Measurements from ENCODE around the gene NCOA1.
"Not testable (repeated sequence)": the region's sequence is repeated elsewhere in the genome, so short reads cannot be mapped to it uniquely, and the experiment has no call there.

NCOA1 gene

DNA sequence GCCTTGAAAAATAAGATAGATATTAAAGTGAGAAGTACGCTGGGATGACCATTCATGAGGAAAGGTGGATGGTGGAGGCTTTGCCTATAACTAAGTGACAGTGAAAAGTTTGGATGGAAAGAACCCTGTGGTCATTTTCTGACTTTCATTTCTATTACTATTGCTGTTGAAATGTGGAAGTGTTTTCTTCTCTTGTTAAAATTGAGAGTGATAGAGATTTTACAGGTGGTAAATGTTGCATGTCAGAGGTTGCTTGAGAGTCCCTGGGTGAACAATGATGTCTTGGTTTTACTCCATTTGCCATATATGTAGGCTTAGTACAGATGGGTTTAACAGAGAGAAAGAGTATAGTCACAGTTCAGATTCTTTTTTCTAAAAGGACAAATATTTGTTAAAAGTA, 18.4 kb downstream of the NCOA1 start:
- no peak for FAIRE-seq

GRCh38 chr2:24509840-24510239, 18.8 kb downstream of the NCOA1 start:
- FAIRE-seq: no peak

- no peak for FAIRE-seq
These were observed 19.7 kb downstream of the NCOA1 start for GRCh38 chr2:24510771-24511170.

DNA sequence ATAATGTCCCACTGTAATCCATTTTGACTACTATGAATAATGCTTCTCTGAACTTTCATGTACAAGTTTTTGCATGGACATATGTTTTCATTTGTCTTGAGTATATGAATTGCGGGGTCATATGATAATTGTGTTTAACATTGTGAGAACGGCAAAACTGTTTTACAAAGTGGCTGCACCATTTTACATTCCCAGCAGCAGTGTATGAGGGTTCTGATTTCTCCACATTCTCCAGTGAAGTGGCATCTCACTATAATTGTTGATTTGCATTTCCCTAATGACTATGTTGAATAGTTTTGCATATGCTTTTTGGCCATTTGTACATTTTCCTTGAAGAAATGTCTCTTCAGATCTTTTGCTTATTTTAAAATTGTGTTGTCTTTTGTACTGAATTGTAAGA, 20.1 kb downstream of the NCOA1 start:
- no peak for FAIRE-seq

DNA sequence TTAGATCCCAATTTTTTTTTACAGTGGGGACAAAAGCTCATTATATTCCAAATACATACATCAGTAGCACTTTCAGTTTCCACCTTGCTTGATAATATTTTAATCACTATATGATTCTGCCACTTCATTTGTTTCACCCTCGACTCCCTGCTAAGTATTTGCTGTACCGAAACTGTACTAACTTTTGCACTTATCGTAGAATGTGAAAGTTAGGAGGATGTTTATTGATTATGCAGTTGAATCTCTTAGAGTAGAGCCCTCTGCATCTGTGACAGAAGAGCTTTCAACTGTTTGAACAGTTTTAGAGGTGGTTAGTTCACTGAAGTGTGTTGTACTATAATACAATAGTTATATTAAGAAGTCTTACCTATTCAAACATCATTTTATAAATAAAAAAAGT, 20.8 kb downstream of the NCOA1 start:
- no peak for FAIRE-seq

DNA sequence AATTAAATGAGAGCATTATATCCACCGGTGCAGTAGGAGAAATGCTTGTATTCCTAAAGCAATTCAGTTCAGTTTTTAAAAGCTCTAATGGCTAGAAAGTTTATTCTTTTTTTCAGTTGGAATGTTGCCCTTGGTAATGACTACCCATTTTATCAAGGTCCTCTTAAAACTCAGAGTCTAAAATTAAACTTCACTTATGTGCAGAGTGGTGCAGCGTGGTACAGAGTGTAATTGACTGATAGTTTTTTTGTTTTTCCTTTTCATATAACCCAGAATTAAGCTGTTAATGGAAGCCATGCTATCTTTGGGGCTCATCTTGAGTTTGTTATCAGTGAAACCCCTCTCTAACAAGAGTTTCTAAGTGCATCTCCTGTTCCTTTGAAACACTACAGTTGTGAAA, 21.4 kb downstream of the NCOA1 start:
- FAIRE-seq: no peak

DNA sequence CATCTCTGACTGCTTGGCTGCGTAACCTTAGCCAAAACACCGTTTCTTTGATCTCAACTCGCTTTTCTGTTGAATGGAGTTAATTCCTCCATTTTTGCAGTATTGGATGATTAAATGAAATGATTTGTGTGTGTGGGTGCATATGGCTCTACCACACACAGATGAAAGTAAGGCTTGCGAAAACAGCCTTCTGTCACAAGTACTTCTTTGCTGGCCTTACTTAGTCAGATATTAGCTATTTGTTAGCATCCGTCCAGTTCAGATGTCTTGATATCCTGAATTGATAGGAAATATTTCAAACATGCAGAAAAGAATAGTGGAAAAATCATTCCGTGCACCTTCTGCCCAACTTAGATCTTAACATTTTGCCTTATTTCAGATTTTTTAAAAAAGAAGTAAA, 21.8 kb downstream of the NCOA1 start:
- no peak for FAIRE-seq

GRCh38 chr2:24513281-24514071, 22.4 kb downstream of the NCOA1 start:
- no peak for FAIRE-seq

GRCh38 chr2:24514820-24515219, 23.8 kb downstream of the NCOA1 start:
- no peak for FAIRE-seq

GRCh38 chr2:24515335-24515734, 24.3 kb downstream of the NCOA1 start:
- FAIRE-seq: no peak

- no peak for FAIRE-seq
These were observed 24.8 kb downstream of the NCOA1 start for GRCh38 chr2:24515831-24516230.

- no peak for FAIRE-seq
These were observed 26.2 kb downstream of the NCOA1 start for GRCh38 chr2:24517247-24517646.

GRCh38 chr2:24520175-24520574, 29.1 kb downstream of the NCOA1 start:
- FAIRE-seq: peak; percentile 8

DNA sequence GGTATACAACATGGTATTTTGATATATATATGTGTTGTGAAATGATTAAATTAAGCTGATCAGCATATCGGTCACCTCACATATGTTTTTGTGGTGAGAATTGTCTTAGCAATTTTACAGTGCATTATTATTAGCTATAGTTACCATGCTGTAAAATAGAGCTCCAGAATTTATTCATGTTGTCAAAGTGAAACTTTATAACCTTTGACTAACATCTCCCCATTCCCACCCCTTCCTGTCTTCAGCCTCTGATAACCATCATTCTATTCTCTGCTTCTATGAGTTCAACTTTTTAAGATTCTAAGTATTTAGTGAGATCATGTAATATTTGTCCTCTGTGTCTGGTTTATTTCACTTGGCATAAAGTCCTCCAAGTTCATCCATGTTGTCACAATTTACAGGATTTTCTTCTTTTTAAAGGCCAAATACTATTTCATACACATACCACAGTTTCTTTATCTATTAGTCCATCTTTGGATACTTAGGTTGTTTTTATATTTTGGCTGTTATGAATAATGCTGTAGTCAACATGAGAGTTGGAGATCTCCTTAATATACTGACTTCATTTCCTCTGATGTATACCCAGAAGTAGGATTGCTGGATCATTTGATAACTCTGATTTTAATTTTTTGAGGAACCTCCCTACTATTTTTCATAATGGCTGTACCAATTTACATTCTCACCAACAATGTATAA, 30.3 kb downstream of the NCOA1 start:
- no peak for FAIRE-seq

DNA sequence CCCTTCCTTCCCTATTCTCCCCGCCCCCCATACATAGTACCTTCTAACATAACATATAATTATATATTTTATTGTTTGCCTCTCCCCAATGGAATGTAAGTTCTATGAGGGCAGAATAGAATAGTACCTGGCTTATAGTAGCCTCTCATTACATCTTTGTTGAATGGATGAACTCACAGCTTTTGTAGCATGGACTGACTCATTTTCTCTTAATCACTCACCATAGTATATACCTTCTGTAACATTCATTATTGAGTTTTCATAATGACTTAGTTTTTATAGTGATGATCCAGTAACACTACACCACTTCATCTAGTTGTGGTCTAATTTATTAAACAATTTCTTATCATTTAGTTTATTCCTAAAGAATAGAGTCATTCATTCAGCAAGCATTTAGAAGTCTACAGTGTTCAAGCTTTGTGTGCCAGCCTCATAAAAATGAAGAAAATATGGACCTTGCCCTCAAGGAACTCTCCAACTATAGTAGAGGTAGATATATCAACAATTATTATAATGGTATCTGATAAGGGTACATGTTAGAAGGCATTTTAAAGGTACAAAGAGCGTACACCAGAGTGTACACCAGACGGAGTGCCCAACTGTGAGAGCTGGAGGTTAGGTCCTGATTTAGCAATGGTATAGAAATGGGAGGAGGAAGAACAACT, 31.1 kb downstream of the NCOA1 start:
- no peak for FAIRE-seq

DNA sequence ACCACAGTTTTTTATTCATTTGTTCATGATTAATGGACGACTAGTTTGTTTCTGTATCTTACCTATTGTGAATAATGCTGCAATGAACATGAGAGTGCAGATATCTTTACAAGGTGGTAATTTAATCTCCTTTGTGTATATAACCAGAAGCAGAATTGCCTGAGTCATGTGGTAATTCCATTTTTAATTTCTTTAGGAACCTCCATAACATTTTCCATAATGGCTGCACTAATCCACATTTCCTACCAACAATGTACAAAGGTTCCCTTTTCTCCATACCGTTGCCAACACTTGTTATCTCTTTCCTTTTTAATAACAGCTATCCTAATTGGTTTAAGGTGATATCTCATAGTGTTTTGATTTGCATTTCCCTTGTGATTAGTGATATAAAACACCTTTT, 36.5 kb downstream of the NCOA1 start:
- no peak for FAIRE-seq

DNA sequence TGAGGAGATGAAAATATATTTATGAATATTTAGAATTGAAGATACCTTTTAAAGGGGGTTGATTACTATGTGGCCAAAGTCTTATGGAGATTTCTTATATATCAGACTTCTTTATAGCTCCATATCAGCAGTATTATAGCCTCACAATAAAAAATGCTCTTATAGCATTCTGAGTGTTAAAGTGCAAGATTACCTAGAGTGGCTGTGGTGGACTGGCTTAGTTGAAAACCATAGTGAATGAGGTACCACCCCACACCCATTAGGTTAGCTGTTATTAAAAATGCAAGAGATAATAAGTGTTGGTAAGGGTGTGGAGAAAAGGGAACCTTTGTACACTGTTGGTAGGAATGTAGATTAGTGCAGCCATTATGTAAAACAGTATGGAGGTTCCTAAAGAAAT, 39.7 kb downstream of the NCOA1 start:
- FAIRE-seq: no peak

DNA sequence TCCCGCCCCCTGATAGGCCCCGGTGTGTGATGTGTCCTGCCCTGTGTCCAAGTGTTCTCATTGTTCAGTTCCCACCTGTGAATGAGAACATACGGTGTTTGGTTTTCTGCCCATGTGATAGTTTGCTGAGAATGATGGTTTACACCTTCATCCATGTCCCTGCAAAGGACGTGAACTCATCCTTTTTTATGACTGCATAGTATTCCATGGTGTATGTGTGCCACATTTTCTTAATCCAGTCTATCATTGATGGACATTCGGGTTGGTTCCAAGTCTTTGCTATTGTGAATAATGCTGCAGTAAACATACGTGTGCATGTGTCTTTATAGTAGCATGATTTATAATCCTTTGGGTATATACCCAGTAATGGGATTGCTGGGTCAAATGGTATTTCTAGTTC, 40.6 kb downstream of the NCOA1 start:
- FAIRE-seq: not testable (repeated sequence)

DNA sequence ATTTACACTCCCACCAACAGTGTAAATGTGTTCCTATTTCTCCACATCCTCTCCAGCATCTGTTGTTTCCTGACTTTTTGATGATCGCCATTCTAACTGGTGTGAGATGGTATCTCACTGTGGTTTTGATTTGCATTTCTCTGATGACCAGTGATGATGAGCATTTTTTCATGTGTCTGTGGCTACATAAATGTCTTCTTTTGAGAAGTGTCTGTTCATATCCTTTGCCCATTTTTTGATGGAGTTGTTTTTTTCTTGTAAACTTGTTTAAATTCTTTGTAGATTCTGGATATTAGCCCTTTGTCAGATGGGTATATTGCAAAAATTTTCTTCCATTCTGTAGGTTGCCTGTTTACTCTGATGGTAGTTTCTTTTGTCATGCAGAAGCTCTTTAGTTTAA, 41.0 kb downstream of the NCOA1 start:
- not testable (repeated sequence) for FAIRE-seq

DNA sequence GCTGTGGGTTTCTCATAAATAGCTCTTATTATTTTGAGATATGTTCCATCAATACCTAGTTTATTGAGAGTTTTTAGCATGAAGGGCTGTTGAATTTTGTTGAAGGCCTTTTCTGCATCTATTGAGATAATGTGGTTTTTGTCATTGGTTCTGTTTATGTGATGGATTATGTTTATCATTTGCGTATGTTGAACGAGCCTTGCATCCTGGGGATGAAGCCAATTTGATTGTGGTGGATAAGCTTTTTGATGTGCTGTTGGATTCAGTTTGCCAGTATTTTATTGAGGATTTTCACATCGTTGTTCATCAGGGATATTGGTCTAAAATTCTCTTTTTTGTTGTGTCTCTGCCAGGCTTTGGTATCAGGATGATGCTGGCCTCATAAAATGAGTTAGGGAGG, 42.5 kb downstream of the NCOA1 start:
- not testable (repeated sequence) for FAIRE-seq

- no peak for FAIRE-seq
These were observed 47.7 kb downstream of the NCOA1 start for GRCh38 chr2:24538720-24539119.

DNA sequence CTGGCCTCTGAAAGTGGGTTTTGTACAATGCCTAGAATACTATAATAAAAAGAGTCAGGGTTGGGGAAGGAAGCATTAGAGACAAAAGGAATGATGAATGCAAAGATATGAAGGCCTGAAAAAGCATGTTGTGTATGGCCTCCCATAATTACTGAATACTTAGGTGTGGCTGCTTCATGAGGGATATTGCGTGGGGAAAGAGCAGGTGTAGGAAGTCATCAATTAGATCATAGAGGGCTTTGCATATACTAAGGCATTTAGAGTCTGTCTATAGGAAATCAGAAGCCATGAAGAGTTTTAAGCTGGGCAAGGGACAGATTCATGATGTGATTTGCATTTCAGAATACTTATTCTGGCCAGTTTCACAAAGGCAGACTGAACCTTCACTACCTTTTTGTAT, 48.2 kb downstream of the NCOA1 start:
- FAIRE-seq: no peak

GRCh38 chr2:24540011-24540477, 49.0 kb downstream of the NCOA1 start:
- FAIRE-seq: no peak

DNA sequence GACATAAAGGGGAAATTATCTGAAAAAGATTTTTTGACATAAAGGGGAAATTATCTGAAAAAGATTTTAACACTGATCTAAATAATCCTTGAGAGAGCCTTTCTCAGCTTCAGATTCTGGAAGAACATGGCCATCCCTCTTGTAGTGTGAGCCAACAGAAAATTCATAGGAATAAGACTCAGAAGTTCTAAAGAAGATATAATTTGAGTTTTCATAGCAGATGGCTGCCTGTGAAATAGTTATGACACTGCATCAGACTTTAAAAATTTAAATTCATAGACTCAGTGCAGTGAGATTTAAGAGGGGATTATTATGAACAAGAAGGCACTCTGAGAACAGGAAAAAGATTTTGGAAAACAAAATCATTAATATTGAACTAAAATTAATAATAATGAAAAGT, 50.6 kb downstream of the NCOA1 start:
- no peak for FAIRE-seq

All from G401.6 (cell line).